Activated CD4-positive, alpha-beta T cell treated with anti-CD3 and anti-CD28 coated beads, Interleukin-2, amount 50 U/mL, for 24 hours (primary cell): Measurements from ENCODE around the gene ADIRF.
"Not testable (repeated sequence)": the region's sequence is repeated elsewhere in the genome, so short reads cannot be mapped to it uniquely, and the experiment has no call there.

Experiments used
- DNase-seq, 2 donors: peaks; one replicate each; pipeline ENCODE4 v3.0.0-alpha.2; 2020; ENCODE audit warnings: low read depth in 1 of 2, low spot score in 1 of 2

ADIRF gene

GRCh38 chr10:86968271-86968993 is at the start of gene ADIRF:
ADIRF (plus strand) TSS chr10:86968482; CDS start chr10:86968545, 63 bp downstream.
- DNase-seq, result no peak

GRCh38 chr10:86922553-86922961 is 45.7 kb upstream of the ADIRF start:
- no peak for DNase-seq

GRCh38 chr10:86929468-86930380 is 38.6 kb upstream of the ADIRF start:
- no peak for DNase-seq

GRCh38 chr10:86931872-86932271 is 36.4 kb upstream of the ADIRF start:
- no peak for DNase-seq

GRCh38 chr10:86932674-86933073 is 35.6 kb upstream of the ADIRF start:
- DNase-seq, result no peak

GRCh38 chr10:86934162-86934711 is 34.0 kb upstream of the ADIRF start:
- not testable (repeated sequence) for DNase-seq

DNA sequence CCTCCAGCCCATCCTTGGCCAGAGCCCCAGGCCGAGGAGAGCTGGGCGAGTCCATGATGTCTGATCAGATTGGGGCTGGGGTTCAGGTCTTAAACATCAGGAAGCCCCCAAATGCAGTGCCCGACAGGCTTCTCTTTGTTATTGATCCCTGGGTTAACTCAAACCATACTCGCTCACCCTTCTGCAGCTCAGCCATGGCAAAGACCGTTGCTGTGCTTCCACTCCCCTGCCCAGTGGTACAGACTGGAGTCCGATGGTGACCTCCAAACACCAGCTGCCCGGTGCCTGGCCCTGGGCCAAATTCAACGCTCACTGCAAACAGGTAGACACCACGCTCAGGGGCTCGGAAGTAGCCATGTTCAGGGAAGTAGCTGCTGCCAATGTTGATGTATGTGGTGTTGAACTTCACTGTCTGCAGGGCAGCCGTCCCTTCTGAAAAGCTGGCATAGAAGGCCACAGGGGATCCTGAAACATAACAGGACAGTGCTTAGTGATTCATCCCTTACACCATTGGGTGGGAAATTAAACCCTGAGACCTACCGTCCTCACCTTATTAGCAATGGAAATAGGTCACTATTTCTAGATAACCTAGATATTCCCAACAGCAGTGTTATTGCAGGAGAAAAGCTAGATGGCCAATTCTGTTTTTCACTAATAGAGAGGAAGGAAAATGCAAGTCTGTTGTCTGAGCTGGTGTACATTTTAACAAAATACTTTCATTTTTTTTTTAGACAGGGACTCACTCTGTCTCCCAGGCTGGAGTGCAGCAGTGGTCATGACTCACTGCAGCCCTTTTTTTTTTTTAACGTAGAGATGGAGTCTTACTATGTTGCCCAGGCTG is 31.4 kb upstream of the ADIRF start:
- no peak for DNase-seq

- no peak for DNase-seq
These were observed 30.7 kb upstream of the ADIRF start for GRCh38 chr10:86937502-86938154.

DNA sequence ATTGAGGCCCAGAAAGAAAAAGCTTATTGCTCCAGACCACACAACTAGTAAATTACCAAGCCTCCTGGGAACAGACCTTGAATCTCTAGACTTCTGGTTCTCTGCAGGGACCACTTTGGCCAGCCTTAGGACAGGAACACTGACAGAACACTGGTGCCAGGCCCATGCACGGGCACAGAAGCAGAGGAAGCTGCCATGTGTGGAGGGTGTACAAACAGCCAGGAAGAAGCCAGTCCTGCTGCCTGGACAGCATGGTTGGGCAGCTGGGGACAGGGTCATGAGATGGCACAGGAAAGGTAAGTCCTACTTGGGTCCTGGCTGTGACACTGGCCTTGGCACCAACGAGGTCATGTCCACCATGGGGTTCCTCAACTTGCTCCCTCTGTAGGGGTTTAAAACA is 30.0 kb upstream of the ADIRF start:
- DNase-seq, result no peak

DNA sequence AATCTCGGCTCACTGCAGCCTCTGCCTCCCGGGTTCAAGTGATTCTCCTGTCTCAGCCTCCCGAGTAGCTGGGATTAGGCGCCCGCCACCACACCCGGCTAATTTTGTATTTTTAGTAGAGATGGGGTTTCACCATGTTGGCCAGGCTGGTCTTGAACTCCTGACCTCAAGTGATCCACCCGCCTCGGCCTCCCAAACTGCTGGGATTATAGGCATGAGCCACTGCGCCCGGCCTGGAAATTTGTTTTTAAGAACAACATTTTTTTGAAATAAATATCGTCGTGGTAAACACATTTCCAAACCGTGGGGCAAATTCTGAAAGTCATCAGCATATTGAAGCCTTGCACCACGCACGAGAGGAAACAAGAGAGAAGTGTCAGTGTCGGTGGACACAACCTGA is 28.2 kb upstream of the ADIRF start:
- not testable (repeated sequence) for DNase-seq

DNA sequence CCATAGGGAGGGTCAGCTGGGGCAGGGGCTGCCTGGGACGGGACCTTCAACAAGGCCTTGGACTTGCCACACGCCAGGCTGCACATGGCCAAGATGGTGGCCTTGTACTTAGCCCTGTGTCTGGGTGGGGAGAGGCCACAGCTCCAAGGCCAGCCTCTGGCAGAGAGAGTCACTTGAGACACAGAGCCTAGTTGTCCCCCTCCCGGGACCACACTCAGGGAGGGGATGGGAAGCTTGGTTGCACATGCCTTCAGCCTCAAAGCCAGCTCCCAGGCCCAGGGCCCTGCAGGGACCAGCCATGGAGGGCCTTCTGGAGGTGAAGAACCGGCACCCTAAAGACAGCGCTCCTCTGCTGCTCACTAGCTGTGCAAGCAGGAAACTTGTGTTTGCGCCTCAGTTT is 27.6 kb upstream of the ADIRF start:
- no peak for DNase-seq

DNA sequence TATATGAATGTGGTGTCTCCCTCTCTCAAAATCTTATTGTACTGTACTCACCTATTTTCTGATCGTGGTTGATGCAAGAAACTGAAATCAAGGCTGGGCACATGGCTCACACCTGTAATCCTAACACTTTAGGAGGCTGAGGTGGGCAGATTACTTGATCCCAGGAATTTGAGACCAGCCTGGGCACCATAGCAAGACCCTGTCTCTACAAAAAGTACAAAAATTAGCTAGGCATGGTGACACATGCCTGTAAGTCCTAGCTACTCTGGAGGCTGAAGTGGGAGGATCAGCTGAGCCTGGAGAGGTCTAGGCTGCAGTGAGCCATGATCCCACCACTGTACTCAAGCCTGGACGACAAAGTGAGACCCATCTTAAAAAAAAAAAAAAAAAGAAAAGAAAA is 26.9 kb upstream of the ADIRF start:
- DNase-seq, result no peak

DNA sequence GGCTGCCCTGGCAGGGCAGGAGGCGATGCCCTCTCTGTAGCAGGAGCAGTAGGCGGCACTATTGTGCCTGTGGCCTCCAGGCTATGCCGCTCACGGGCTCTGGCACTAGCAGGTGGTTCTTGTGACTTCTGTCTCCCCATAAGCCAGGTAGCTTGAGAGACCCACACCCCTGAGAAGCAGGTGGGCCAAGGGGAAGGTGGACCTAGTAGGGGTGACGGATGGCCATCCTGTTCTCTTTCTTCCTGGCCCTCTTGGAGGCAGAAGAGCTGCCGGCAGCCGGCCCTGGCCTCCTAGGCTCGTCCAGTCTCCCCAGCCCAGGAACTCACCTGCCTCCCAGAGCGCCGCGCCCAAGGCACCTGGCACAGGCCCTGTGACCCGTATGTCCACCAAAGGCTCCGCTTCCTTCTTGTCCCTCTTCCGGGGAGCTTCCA is 26.3 kb upstream of the ADIRF start:
- DNase-seq, result no peak

DNA sequence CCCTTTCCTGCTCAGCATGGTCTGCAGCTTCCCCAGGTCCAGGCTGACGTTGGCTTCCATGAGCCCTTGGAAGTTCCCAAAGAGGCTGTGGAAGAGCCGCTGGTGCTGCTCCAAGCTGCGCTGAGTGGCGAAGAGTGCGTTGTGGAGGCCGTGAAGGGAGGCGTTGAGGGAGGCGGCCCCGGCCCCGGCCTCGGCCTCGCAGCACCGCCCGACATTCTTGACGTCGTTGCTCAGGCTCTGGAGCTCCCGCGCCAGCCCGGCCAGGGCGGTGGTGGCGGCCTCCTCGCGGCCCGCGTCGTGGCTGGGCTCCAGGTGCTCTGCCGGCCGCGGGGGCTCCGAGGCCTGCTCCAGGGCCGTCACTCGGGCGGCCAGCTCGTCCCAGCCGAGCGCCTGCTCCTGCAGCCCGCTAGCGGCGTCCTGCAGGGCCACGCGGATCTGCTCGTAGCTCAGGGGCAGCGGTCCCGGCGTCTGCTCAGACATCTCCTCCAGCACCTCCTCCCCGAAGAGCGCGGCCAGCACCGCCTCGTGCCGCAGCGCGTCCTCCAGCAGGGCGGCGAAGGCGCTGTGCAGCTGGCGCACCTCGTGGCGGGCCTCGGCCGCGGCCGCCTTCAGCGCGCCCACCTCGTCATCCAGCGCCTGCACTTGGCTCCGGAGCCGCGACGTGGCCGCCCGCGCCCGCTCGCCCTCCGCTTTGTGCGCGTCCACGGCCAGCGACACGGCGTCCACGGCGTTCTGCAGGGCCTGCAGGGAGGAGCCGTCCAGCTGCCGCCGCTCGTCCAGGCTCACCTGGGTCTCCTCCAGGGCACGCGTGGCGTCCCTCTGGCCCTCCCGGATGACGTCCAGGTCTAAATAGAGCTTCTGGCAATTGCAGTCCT is 25.6 kb upstream of the ADIRF start:
- DNase-seq, result no peak

DNA sequence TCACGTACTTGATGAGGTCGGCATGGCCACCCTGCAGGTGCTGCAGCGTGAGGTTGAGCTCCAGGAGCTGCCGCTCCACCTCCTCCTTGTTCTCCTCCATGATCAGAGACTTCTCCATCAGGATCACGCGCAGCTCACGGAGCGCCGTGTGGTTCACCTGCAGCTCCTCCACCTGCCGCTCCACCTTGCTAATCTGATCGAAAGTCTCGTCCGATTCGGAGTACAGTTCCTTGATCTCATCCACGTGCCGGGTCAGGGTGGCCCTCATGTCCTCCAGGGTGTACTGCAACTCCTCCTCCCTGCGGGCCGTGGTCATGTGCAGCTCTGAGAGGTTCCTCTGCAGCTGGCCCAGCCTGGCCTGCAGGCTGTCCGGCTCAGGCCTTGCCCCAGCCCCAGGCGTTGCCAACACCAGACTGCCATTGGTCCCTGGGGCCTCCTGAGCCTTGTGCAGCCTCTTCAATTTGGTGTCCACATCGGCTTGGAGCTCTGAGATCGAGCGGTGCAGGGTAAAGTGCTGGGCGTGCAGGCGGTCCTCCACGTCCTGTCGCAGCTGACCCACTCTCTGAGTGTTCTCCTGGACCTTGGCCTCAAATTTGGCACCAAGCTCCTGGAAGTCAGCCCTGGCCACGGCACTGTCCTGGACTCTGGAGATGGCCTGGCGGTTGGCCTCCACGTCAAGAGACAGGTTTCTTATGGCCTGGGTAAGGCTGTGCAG is 24.8 kb upstream of the ADIRF start:
- no peak for DNase-seq

DNA sequence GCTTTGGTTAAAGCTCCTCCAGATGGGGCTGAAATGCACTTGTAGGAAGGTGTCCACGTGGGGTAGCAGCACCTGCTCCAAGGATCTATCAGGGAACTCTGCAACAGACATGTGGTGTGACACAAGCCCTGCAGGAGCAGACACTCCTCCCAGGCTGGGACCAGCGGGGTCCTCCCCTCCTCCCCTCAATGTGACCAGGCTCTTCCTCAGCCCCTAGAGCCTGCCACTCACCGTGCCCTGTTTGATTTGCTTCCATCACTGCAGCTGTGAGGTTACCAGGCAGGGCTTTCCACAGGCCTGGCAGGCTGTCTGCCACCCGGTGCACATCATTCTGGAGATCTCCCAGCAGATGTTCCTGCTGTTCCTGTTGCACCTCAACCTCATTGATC is 24.3 kb upstream of the ADIRF start:
- no peak for DNase-seq

- DNase-seq, result no peak
These were observed 23.8 kb upstream of the ADIRF start for GRCh38 chr10:86944471-86944870.

DNA sequence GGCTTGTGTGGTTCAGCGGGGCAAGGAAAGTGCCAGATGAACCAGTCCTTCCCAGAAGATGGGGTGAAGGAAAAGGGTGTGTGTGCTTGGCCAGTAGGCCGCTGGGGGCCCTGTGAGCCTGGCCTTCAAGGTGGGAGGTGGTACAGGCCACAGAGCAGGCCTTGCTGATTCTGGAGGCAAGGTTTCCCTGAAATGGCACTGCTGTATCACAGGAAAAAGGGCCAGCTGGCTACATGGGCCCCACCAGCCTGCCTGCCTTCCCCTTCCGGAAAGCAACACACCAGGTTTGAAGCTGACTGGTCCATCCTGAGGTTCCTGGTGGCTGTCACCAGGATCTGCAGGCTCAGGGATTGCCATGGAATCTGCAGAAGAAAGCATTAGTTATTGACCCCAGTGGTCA is 23.4 kb upstream of the ADIRF start:
- DNase-seq, result no peak
